Stimulated activated naive CD8-positive, alpha-beta T cell treated with anti-CD3 and anti-CD28 coated beads, Interleukin-15, amount 100 ng/mL, for 72 hours (primary cell): ENCODE results near the gene TSHZ2.

Source experiments
- ATAC-seq: fragments of 150-1000 bp; cut with Tn5 transposase; 2 replicates; pipeline ENCODE4 v1.10.0; 2021; ENCODE audit warnings: mild to moderate bottlenecking, moderate library complexity
- DNase-seq, 2 donors: peaks; one replicate each; pipeline ENCODE4 v3.0.0; 2021 to 2022
- H3K27ac Mint-ChIP-seq, 2 donors: one replicate each; pipeline ENCODE4 v1.8.0; 2022; ENCODE audit warnings: mild to moderate bottlenecking in 2 of 2, mixed read lengths in 2 of 2, moderate library complexity in 2 of 2
- H3K27me3 Mint-ChIP-seq: one replicate; pipeline ENCODE4 v1.8.0; 2022; ENCODE audit warnings: mixed read lengths
- H3K4me1 Mint-ChIP-seq: one replicate; pipeline ENCODE4 v1.8.0; 2022; ENCODE audit warnings: mild to moderate bottlenecking, mixed read lengths
- H3K4me3 Mint-ChIP-seq, 2 donors: one replicate each; pipeline ENCODE4 v1.8.0; 2022; ENCODE audit warnings: mild to moderate bottlenecking in 2 of 2, mixed read lengths in 2 of 2, moderate library complexity in 1 of 2
- H3K9me3 Mint-ChIP-seq, 2 donors: one replicate each; pipeline ENCODE4 v1.8.0; 2022; ENCODE audit warnings: mixed read lengths in 2 of 2

TSHZ2 gene

DNA sequence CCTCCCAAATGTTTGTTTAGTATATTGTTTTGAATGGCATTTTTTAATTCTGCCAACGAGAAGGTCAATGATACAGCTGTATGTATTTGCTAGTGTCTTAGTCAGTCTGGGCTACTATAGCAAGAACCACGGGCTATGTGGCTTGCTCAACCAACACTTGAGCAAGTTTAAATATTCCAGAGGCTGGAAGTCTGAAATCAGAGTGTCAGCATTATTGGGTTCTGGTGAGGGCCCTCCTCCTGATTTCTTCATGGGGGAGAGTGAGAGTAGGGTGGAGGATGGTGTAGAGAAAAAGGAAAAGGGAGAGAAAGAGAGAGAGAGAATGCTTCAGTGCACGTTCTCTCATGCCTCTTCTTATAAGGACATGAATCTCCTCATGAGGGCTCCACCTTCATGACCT, 144.6 kb downstream of the TSHZ2 start:
- ATAC-seq (no peak), DNase-seq (no peak)
- Mint-ChIP-seq H3K4me3 (no peak overlapping the region), H3K9me3 (peaks cover 5 to 7% of the 10 kb centered on the region in 2 donors), H3K27me3 (peaks cover 7% of the 10 kb centered on the region), H3K4me1 (no peaks in the 10 kb centered on the region), H3K27ac (no peak overlapping the region)

DNA sequence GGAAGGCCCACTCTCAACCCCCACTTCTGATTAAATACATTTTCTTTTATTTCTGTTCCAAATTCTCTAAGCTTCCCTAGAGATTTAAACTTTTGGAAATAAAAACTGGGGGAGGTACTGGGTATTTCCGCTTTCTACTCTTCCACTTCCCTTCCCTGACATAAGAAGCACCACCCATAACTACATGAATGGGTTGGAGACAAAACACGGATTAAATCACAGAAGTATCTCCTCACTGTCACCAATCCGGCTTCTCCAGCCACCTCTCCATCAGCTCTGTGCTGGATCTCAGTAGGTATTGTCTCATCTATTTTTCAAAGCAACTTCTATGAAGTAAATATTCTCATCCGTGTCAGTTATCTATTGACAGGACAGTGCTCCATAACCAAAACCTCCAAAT, 150.7 kb downstream of the TSHZ2 start:
- no peak overlapping the region for H3K27ac Mint-ChIP-seq
- no peak overlapping the region for H3K4me3 Mint-ChIP-seq
- DNase-seq = no peak
- H3K9me3 Mint-ChIP-seq = no peaks in the 10 kb centered on the region
- no peaks in the 10 kb centered on the region for H3K4me1 Mint-ChIP-seq
- H3K27me3 Mint-ChIP-seq = peaks cover 18% of the 10 kb centered on the region
- no peak for ATAC-seq

DNA sequence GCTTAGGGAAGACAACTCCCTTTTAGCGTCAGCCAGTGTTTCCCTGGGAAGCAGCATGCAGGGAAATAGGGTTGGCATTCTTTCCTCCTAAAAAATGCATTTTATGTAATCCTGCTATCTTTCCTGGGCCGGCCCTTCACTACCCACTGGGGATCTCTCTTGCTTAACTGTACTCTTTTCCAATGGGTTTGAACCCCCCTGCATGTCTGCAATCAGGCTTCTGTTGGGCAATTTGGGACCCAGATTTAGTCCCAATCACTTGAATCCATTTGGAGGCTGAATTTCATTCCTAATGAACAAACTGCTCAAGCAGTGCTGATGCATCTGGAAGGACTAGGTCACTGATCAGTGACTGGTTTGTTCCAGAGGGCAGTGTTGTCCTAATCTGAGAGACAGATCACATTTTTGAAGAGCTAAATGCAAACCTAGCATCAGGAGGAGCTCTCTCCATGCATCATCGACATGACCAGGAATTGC, 152.0 kb downstream of the TSHZ2 start:
- DNase-seq (no peak), ATAC-seq (no peak)
- Mint-ChIP-seq H3K27me3 (peaks cover 12% of the 10 kb centered on the region), H3K4me1 (no peaks in the 10 kb centered on the region), H3K4me3 (no peak overlapping the region), H3K27ac (no peak overlapping the region), H3K9me3 (no peaks in the 10 kb centered on the region)

DNA sequence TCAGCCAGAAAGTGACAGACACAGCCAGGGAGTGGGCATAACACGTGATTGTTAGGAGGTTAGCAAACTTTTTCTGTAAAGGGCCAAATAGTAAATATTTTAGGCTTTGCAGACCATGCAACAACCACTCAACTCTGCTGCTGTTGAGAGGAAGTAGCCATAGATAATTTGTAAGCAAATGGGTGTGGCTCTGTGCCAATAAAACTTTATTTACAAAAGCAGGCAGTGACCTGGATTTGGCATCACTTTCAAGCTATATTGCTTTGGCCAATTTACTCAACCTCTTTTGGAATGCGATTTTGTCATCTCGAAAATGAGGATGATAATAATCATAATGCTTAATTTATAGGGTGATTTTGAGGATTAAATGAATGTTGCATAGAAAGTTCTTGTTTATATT, 152.6 kb downstream of the TSHZ2 start:
- ATAC-seq (no peak), DNase-seq (no peak)
- Mint-ChIP-seq H3K4me3 (no peak overlapping the region), H3K4me1 (no peaks in the 10 kb centered on the region), H3K9me3 (no peaks in the 10 kb centered on the region), H3K27me3 (peaks cover 12% of the 10 kb centered on the region), H3K27ac (no peak overlapping the region)

DNA sequence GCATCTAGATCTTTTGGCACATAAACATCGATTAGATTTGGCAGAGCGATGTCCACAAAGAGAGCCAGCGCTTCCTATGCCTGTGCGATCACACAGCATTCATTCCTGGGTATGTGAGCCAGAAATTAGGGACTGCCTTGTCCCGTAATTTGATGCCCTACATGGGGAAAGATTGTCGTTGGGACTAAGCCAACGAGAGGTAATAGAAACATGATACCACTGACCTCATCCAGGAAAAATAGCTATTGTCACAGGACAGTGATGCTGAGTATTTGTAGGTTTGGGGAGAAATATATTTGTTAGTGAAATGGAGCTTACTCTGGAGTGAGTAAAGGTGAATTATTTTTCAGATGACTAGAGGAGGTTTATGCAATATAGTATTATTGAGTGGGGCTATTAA, 154.0 kb downstream of the TSHZ2 start:
- no peaks in the 10 kb centered on the region for H3K9me3 Mint-ChIP-seq
- H3K4me3 Mint-ChIP-seq = no peak overlapping the region
- H3K27me3 Mint-ChIP-seq = peaks cover 12% of the 10 kb centered on the region
- H3K27ac Mint-ChIP-seq = no peak overlapping the region
- DNase-seq (no peak), ATAC-seq (no peak)
- H3K4me1 Mint-ChIP-seq = peaks cover under 1% of the 10 kb centered on the region

DNA sequence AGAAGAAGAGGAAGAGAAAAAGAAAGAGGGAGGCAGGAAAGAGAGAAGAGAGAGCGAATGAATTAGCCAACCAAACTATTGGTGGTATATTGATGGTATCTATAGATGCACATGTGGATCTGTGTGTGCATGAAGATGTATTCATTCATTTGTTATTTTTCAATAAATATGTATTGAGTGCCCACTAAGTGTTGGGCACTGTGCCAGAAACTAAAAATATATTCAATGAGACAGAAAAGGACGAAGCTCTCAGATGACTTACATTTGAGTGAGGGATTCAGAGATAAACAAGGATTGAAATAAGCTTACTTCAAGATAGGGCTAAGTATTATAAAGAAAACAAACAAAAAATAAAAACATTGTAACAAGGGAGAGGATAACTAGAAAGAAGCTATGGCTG, 154.9 kb downstream of the TSHZ2 start:
- ATAC-seq (no peak), DNase-seq (no peak)
- Mint-ChIP-seq H3K4me1 (peaks cover 8% of the 10 kb centered on the region), H3K27ac (peak overlapping the region in 1 of 2 donors; percentile 23), H3K27me3 (peaks cover 12% of the 10 kb centered on the region), H3K9me3 (no peaks in the 10 kb centered on the region), H3K4me3 (no peak overlapping the region)

DNA sequence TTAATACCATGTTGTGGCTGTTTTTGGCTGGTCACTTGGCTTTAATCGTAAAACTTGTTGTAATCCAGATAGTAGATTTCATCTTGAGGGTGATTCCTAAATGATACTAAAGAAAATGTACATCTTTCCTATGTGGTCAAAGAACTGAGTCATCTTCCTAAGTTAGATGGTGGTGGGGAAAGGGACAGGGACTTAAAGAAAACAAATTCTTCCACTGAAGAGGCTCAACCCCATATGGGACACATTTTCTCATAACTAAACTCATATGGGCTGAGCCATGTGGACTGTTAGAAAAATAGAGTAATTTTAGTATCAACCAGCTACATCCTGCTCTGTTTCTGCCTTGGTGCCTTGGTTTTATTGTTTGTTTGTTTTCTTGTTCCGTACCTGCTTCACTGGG, 155.8 kb downstream of the TSHZ2 start:
- DNase-seq = no peak
- Mint-ChIP-seq H3K4me3 (no peak overlapping the region), H3K9me3 (no peaks in the 10 kb centered on the region), H3K4me1 (peaks cover 8% of the 10 kb centered on the region), H3K27me3 (peaks cover 12% of the 10 kb centered on the region), H3K27ac (no peak overlapping the region)
- ATAC-seq = no peak

DNA sequence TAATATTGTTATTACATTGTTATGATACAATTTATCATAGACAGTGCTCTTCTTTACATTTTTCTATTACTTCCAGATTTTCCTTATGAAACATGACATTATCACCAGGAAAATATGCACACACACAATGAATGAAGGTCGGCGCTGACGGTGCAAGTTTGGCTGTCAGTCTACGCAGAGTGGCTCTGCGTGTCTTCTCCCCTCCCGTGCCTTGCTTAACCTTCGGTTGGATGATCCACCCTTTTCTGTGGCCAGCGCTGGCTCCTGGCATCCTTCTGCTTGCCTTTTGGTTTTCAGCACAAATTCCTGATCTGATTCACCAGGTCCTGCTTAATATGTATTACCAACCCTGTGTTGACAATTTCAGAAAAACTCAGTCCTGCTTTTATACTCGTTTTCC, 157.4 kb downstream of the TSHZ2 start:
- no peak overlapping the region for H3K27ac Mint-ChIP-seq
- no peaks in the 10 kb centered on the region for H3K9me3 Mint-ChIP-seq
- H3K4me1 Mint-ChIP-seq = peaks cover 8% of the 10 kb centered on the region
- H3K27me3 Mint-ChIP-seq = peaks cover 12% of the 10 kb centered on the region
- ATAC-seq = no peak
- H3K4me3 Mint-ChIP-seq = no peak overlapping the region
- no peak for DNase-seq

DNA sequence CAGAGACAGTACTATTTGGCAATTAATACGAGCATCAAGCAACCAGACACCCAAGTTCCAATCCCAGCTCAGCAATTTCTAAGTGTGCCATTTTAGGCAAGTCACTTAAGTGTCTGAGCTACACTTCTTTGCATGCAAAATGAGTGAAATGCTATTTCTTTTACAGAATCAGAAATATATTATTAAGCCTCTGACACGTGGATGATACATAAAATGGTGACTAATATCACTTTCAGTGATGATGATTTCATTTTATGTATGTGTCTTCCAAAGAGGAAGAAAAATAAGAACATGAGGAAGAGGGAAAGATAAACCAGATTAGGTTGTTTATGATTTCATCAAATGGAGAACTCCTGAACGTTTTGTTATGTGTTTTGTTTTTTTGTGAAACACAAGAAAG, 158.6 kb downstream of the TSHZ2 start:
- peaks cover 12% of the 10 kb centered on the region for H3K27me3 Mint-ChIP-seq
- ATAC-seq = no peak
- peaks cover 8% of the 10 kb centered on the region for H3K4me1 Mint-ChIP-seq

DNA sequence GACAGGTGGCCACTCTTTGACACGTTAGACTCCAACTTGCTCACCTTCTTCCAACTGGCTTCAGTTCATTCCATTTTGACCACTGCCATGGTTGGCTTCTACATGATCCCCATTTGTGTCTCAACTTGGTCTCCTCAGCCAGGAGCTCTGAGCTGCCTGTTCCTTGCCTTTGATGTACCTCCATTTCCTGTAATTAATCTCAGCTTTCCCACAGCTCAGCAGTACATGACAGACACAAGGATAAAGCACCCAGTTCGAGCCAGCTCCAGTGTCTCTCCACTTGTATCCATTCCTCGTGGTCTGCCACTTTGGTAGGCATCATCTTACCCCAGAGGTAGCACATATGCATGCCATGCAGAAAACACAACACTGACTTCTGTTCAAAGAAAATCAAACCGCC, 161.0 kb downstream of the TSHZ2 start:
- peaks cover 9% of the 10 kb centered on the region for H3K27me3 Mint-ChIP-seq
- H3K4me1 Mint-ChIP-seq = peaks cover 8% of the 10 kb centered on the region
- H3K9me3 Mint-ChIP-seq = no peaks in the 10 kb centered on the region
- no peak overlapping the region for H3K27ac Mint-ChIP-seq
- ATAC-seq (no peak), DNase-seq (no peak)
- H3K4me3 Mint-ChIP-seq = no peak overlapping the region

More for the DNA sequence above, 158.6 kb downstream of the TSHZ2 start:
- no peaks in the 10 kb centered on the region for H3K9me3 Mint-ChIP-seq
- no peak for DNase-seq
- no peak overlapping the region for H3K4me3 Mint-ChIP-seq
- H3K27ac Mint-ChIP-seq = no peak overlapping the region

DNA sequence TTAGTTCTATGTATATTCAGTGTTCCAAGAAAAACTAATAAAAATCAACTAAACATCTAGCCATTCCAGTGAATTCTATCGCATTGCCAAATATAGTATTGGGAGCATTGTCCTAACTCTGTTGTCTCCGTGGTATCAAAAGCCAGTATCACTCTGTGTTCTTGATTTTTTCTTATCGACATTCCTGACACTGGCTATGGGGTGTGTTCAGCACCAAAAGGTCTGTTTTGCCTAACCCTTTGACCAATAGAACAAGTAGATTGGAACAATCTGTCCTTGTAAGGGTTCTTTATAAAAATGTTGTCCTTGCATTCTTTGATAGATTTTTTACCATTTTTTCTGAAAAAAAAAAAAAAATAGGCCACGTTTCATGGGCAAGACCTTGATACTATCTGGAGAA, 161.5 kb downstream of the TSHZ2 start:
- no peak overlapping the region for H3K4me3 Mint-ChIP-seq
- H3K27ac Mint-ChIP-seq = no peak overlapping the region
- H3K4me1 Mint-ChIP-seq = peaks cover 8% of the 10 kb centered on the region
- no peak for ATAC-seq
- H3K27me3 Mint-ChIP-seq = peaks cover 14% of the 10 kb centered on the region
- H3K9me3 Mint-ChIP-seq = no peaks in the 10 kb centered on the region
- DNase-seq = no peak

DNA sequence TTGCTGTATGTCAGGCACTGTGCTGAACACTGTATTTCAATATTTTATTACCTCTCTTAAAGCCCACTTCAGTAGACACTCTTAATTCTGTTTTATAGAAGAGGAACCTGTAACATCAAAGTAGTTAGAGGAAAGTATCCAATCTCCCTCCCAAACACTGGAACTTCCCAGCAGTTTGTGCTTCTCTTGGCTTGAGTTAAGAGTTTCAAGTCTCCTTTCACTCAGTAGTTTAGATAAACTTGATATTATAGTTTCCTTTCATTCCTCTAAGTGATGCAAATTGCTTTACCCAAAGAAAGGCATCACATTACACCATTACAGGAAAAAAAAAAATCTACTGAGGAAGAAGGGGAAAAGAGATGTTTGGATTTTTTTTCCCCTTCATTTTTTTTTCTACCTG, 164.3 kb downstream of the TSHZ2 start:
- Mint-ChIP-seq H3K27me3 (peaks cover 17% of the 10 kb centered on the region), H3K27ac (no peak overlapping the region), H3K9me3 (no peaks in the 10 kb centered on the region), H3K4me1 (peaks cover 6% of the 10 kb centered on the region), H3K4me3 (no peak overlapping the region)
- ATAC-seq = no peak
- no peak for DNase-seq

DNA sequence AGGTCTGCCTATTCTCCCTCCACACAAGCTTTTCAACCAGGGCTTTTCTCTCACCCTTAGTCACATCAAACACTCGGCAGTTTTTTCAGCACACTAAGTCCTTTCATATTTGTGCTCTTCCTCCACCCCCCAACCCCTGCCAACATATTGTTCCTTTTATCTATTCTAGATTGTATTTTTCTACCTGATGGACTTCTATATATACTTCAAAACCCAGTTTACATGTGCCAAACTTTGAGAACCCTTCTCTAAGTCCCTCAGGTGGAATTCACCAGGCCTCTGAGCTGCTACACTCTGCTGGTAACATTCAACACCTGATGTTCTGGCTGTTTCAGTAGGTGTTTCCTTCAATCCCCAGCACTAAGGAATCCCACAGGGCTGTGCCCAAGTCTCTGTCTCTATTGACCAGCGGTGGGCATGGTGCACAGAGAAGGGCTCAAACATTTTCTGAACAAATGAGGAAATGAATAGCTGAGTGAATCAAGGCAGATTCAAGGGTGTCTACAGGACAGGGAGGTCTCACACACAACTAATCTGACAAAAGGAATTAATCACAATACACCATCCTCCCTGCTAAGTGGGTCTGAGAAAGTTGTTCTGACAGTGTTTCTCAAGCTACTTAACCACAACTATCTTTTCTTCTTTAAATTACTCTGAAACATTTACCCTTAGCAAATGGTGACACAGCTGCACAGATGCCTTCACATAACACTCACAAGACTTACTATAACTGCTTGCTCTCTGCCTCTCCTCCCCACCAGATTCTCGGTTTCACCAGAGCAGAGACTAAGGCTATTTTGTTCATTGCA, 166.5 kb downstream of the TSHZ2 start:
- Mint-ChIP-seq H3K27ac (no peak overlapping the region), H3K27me3 (peaks cover 17% of the 10 kb centered on the region), H3K4me3 (no peak overlapping the region), H3K4me1 (peaks cover 11% of the 10 kb centered on the region), H3K9me3 (no peaks in the 10 kb centered on the region)
- ATAC-seq (peak; percentile 83), DNase-seq (no peak)

DNA sequence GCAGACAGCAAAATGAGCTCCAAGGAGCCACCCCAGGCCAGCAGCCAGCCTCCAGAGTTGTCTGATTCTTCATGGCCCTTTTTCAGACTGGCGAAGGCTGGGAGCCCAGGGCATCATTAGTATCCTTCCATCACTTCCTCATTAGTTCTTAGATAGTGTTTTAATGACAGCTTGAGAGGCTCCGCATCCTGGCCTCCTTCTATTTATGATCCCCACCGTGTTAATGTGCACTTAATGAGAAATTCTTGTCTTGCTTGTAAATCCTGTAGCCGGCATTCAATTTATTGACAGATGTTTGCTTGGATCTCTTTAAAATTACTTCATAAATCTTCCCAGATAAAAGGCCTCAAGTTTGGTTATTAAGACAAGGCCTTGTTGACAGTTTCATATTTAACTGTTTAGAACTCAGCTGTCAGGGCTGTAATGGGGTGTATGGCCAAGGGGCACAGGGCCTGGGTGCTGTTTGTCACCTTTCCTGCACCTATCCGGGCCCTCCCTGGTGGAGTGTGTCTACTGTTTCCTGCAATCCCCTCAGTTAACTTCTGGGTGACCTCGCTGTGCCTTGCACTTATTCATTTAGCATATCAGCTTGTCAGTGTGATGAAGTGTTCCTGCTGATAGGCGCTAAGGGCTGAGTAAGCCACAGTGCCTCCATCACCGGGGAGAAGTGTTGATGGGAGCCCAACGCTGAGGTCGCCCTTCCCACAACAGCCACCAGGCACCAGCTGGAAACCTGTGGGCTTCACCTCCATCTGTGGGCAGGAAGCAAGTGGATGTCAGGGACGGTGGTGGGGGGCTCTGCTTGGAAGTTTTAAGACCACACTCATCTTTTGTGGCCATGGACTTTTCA, 169.3 kb downstream of the TSHZ2 start:
- no peak for DNase-seq
- H3K4me1 Mint-ChIP-seq = peaks cover 23% of the 10 kb centered on the region
- H3K4me3 Mint-ChIP-seq = no peak overlapping the region

DNA sequence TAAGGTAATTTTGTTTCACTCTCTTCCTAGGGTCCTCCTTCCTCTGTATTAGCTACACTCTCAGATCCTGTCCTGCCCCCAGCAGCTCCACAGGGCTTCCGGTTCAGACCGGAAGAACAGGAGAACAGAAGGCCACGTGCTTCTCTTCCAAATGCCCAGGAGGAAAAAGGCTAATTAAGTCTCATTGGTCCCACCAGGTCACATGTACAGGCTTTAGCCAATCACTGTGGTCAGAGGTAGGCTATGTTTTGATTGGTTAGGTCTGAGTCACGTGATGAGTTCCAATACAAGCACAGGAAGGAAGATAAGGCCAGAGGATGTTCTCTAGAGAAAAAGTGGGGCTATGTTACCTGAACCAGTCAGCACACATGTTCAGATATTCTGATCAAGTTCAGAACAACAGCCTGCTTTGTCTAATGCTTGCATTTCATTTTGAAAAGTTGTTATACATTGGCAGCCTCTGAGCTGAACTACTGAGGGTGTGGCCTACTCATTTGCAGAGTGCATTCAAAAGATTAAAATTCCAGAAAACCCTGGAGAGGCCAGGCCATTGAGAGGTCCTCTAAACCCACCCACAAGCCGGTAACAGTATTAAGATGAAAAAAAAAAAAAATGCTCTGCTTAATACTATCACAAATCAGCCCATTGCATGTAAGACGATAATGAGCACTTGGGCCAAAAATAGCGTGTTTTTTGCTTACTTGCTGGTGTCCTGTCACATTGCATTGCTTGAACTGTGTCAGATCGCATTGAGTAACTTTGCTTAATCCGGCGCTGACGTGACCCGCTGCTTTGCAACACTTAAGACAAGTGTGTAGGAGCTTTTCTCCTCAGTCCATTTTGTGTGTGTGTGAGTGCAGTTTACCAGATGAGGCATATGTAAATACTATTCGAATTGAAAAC, 170.3 kb downstream of the TSHZ2 start:
- DNase-seq (no peak), ATAC-seq (no peak)
- no peak overlapping the region for H3K27ac Mint-ChIP-seq
- H3K9me3 Mint-ChIP-seq = no peaks in the 10 kb centered on the region
- no peak overlapping the region for H3K4me3 Mint-ChIP-seq
- peaks cover 32% of the 10 kb centered on the region for H3K4me1 Mint-ChIP-seq
- peaks cover 14% of the 10 kb centered on the region for H3K27me3 Mint-ChIP-seq

More for the DNA sequence above, 169.3 kb downstream of the TSHZ2 start:
- no peak for ATAC-seq
- Mint-ChIP-seq H3K9me3 (no peaks in the 10 kb centered on the region), H3K27ac (no peak overlapping the region), H3K27me3 (peaks cover 17% of the 10 kb centered on the region)
